ENCODE data around the gene TBKBP1. TPM values are rescaled to one million over a fixed set of nuclear protein-coding genes. Genes with fewer than 3 reads are reported as not detected.
"Not testable (repeated sequence)": the region's sequence is repeated elsewhere in the genome, so short reads cannot be mapped to it uniquely, and the experiment has no call there.

TBKBP1 gene
- total and polyA plus RNA-seq, 2 donors from 2014 or later: 10.1 to 11.2 TPM

DNA sequence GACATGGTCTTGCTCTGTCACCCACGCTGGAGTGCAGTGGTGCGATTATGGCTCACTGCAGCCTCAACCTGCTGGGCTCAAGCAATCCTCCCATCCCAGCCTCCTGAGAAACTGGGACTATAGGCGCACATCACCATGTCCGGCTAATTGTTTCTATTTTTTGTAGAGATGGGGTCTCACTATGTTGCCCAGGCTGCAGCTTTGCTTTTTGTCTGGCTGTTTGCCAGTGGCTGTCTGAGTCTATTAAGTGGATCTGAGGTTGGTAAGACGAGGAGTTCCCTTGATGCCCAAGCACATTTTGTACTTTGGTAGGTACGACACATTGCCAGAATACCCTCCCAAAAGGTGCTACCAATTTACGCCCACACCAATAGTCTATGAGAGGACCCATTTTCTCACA, 44.2 kb downstream of the TBKBP1 start:
- no peaks in the 10 kb centered on the region for H3K36me3 ChIP-seq (ENCODE audit: control insufficient read depth in 2 of 3, insufficient read depth in 3 of 3, low read length in 3 of 3)
- no peak overlapping the region for H3K4me3 ChIP-seq (ENCODE audit: low read length in 3 of 3)
- peaks cover 9% of the 10 kb centered on the region for H3K27me3 ChIP-seq (ENCODE audit: control insufficient read depth, insufficient read depth, low read length)
- FAIRE-seq (no peak), DNase-seq (no peak)
- no peak overlapping the region for H3K9ac ChIP-seq (ENCODE audit: low read length in 3 of 3)
- intact Hi-C loops (cut with DNase I): no loop called here
- H3K4me1 ChIP-seq (ENCODE audit: control insufficient read depth in 2 of 3, insufficient read depth in 2 of 3, low read depth in 1 of 3, low read length in 3 of 3): no peaks in the 10 kb centered on the region
- H3K27ac ChIP-seq (ENCODE audit: low read depth in 2 of 2, low read length in 2 of 2): no peak overlapping the region
- no peak for TF ChIP-seq CTCF (IDR thresholded peaks at IDR 0.05; ENCODE audit: borderline replicate concordance, extremely low read depth, insufficient read depth)
- H3K9me3 ChIP-seq (ENCODE audit: control insufficient read depth in 2 of 3, insufficient read depth in 1 of 3, low read length in 3 of 3): no peaks in the 10 kb centered on the region

GRCh38 chr17:47739150-47739549, 45.2 kb downstream of the TBKBP1 start:
- intact Hi-C loops (cut with DNase I): no loop called here
- no peak overlapping the region for H3K4me3 ChIP-seq (ENCODE audit: low read length in 3 of 3)
- no peaks in the 10 kb centered on the region for H3K4me1 ChIP-seq (ENCODE audit: control insufficient read depth in 2 of 3, insufficient read depth in 2 of 3, low read depth in 1 of 3, low read length in 3 of 3)
- no peak overlapping the region for H3K27ac ChIP-seq (ENCODE audit: low read depth in 2 of 2, low read length in 2 of 2)
- H3K36me3 ChIP-seq (ENCODE audit: control insufficient read depth in 2 of 3, insufficient read depth in 3 of 3, low read length in 3 of 3): no peaks in the 10 kb centered on the region
- H3K9me3 ChIP-seq (ENCODE audit: control insufficient read depth in 2 of 3, insufficient read depth in 1 of 3, low read length in 3 of 3): no peaks in the 10 kb centered on the region
- TF ChIP-seq CTCF (IDR thresholded peaks at IDR 0.05; ENCODE audit: borderline replicate concordance, extremely low read depth, insufficient read depth): no peak
- no peak for FAIRE-seq
- H3K27me3 ChIP-seq (ENCODE audit: control insufficient read depth, insufficient read depth, low read length): peaks cover 5% of the 10 kb centered on the region
- DNase-seq: no peak
- no peak overlapping the region for H3K9ac ChIP-seq (ENCODE audit: low read length in 3 of 3)

DNA sequence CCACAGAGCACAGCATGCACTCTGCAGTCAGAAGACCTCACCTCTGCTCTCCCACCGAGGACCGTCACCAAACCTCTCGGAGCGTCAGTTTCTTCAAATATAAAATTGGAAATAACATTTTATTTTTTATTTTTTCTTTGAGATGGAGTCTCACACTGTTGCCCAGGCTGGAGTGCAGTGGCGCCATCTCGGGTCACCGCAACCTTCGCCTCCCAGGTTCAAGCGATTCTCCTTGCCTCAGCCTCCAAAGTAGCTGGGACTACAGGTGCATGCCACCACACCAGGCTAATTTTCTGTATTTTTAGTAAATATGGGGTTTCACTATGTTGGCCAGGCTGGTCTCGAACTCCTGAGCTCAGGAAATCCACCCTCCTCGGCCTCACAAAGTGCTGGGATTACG, 46.0 kb downstream of the TBKBP1 start:
- H3K9me3 ChIP-seq (ENCODE audit: control insufficient read depth in 2 of 3, insufficient read depth in 1 of 3, low read length in 3 of 3); H3K4me3 ChIP-seq (ENCODE audit: low read length in 3 of 3); H3K27me3 ChIP-seq (ENCODE audit: control insufficient read depth, insufficient read depth, low read length); H3K9ac ChIP-seq (ENCODE audit: low read length in 3 of 3); H3K4me1 ChIP-seq (ENCODE audit: control insufficient read depth in 2 of 3, insufficient read depth in 2 of 3, low read depth in 1 of 3, low read length in 3 of 3); intact Hi-C loops (cut with DNase I); FAIRE-seq; DNase-seq; H3K36me3 ChIP-seq (ENCODE audit: control insufficient read depth in 2 of 3, insufficient read depth in 3 of 3, low read length in 3 of 3); H3K27ac ChIP-seq (ENCODE audit: low read depth in 2 of 2, low read length in 2 of 2): not testable (repeated sequence)

DNA sequence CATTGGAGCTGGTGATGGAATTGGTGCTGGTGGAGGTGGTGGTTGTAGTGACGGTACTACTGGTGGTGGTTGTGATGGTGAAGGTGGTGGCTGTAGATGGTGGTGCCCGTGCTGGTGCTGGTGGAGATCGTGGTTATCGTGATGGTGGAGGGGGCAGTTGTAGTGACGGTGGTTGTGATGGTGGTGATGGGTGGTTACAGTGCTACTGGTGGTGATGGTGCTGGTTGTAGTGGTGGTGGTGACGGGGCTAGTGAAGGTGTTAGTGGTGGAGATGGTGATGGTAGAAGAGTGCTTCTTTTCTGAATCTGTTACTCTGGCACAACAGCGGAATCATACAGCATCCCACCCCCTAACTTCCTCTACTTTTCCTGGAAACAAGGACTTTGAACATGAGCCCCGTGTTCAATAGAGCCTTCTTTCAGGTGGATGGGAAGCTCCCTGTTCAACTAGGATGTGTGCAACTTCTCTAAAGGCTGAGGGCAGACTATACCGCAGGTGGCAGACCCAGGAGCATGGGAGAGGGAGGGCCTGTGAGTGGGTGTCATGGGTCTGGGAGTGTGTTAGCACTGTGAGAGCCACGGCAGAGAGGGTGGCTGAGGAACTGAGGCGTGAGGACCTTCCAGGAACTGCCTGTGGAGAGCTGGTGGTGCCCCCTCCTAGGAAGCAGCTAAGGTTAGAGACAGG, 47.3 kb downstream of the TBKBP1 start:
- no peaks in the 10 kb centered on the region for H3K9me3 ChIP-seq (ENCODE audit: control insufficient read depth in 2 of 3, insufficient read depth in 1 of 3, low read length in 3 of 3)
- no peak overlapping the region for H3K27ac ChIP-seq (ENCODE audit: low read depth in 2 of 2, low read length in 2 of 2)
- no peaks in the 10 kb centered on the region for H3K36me3 ChIP-seq (ENCODE audit: control insufficient read depth in 2 of 3, insufficient read depth in 3 of 3, low read length in 3 of 3)
- no peak overlapping the region for H3K4me3 ChIP-seq (ENCODE audit: low read length in 3 of 3)
- no peaks in the 10 kb centered on the region for H3K27me3 ChIP-seq (ENCODE audit: control insufficient read depth, insufficient read depth, low read length)
- H3K4me1 ChIP-seq (ENCODE audit: control insufficient read depth in 2 of 3, insufficient read depth in 2 of 3, low read depth in 1 of 3, low read length in 3 of 3): no peaks in the 10 kb centered on the region
- intact Hi-C loops (cut with DNase I): no loop called here
- FAIRE-seq (no peak), DNase-seq (no peak)
- TF ChIP-seq CTCF (IDR thresholded peaks at IDR 0.05; ENCODE audit: borderline replicate concordance, extremely low read depth, insufficient read depth): no peak
- no peak overlapping the region for H3K9ac ChIP-seq (ENCODE audit: low read length in 3 of 3)
